ENCODE measurements around the gene ABL2. TPM values are rescaled to one million over a fixed set of nuclear protein-coding genes. Genes with fewer than 3 reads are reported as not detected.
"Not testable (repeated sequence)": the region's sequence is repeated elsewhere in the genome, so short reads cannot be mapped to it uniquely, and the experiment has no call there.

Gene ABL2
- total RNA-seq, 1 donor from 2014 or later: 8.9 TPM

DNA sequence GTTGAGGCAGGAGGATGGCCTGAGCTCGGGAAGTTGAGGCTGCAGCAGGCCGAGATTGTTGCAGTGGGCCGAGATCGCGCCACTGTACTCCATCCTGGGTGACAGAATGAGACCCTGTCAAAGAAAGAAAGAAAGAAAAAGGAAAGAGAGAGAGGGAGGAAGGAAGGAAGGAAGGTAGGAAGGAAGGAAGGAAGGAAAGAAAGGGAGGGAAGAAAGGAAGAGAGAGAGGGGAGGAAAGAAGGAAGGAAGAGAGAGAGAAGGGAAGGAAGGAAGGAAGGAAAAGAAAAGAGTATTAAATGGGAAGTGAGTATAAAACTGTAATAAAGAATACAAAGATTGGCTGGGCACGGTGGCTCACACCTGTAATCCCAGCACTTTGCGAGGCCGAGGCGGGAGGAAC, 18.4 kb upstream of the ABL2 start:
- Histone ChIP-seq H3K27me3 (ENCODE audit: control insufficient read depth in 3 of 3, insufficient read depth in 3 of 3, low read length in 3 of 3) (no peaks in the 10 kb centered on the region), H3K4me3 (ENCODE audit: low read length in 3 of 3) (no peak overlapping the region), H3K27ac (ENCODE audit: low read depth, low read length) (no peak overlapping the region), H3K9ac (ENCODE audit: low read depth in 1 of 3, low read length in 3 of 3) (no peak overlapping the region), H3K9me3 (ENCODE audit: control insufficient read depth in 3 of 3, low read length in 3 of 3) (no peaks in the 10 kb centered on the region), H3K36me3 (ENCODE audit: control insufficient read depth in 3 of 3, insufficient read depth in 3 of 3, low read length in 3 of 3) (no peaks in the 10 kb centered on the region), H3K4me1 (ENCODE audit: control insufficient read depth in 3 of 3, insufficient read depth in 3 of 3, low read length in 3 of 3) (no peaks in the 10 kb centered on the region)

DNA sequence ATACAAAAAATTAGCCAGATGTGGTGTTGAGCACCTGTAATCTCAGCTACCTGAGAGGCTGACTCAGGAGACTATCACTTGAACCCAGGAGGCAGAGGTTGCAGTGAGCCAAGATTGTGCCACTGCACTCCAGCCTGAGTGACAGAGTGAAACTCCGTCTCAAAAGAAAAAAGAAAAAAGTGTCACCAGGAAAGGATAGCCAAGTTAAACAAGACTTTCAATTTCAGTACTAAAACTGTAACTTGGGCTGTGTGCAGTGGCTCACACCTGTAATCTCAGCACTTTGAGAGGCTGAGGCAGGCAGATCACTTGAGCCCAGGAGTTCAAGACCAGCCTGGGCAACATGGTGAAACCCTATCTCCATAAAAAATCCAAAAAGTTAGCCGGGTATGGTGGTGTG, 15.9 kb upstream of the ABL2 start:
- not testable (repeated sequence) for H3K36me3 ChIP-seq (ENCODE audit: control insufficient read depth in 3 of 3, insufficient read depth in 3 of 3, low read length in 3 of 3); H3K27me3 ChIP-seq (ENCODE audit: control insufficient read depth in 3 of 3, insufficient read depth in 3 of 3, low read length in 3 of 3); H3K9me3 ChIP-seq (ENCODE audit: control insufficient read depth in 3 of 3, low read length in 3 of 3); H3K27ac ChIP-seq (ENCODE audit: low read depth, low read length); H3K4me3 ChIP-seq (ENCODE audit: low read length in 3 of 3); H3K4me1 ChIP-seq (ENCODE audit: control insufficient read depth in 3 of 3, insufficient read depth in 3 of 3, low read length in 3 of 3); H3K9ac ChIP-seq (ENCODE audit: low read depth in 1 of 3, low read length in 3 of 3)

DNA sequence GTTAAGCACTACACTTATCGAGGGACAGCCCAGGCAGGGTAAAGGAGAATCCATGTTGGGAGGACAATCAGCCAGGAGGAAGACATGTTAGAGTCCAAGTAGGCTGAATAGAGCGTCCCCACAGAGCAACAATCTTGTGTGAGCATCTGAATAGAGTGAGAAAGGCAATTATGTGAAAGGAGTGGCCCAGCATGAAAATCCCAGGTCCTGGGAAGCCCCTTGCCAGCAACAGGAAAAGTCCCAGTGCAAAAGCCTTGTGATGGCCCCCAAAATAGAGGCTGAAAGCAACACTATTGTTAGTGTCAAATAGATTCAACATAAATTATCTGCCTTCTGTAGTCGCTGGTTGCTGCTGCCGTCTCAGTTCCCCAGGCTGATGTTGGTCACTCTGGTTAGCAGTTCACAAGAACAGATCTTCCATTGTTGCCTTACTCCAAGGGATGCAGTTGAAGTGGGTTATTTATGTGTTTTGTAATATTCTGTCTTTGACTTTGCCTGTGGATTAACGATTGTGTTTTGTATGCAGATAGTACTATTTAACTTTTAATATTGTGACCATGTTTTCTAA, 12.1 kb upstream of the ABL2 start:
- Histone ChIP-seq H3K9ac (ENCODE audit: low read depth in 1 of 3, low read length in 3 of 3) (no peak overlapping the region), H3K4me3 (ENCODE audit: low read length in 3 of 3) (no peak overlapping the region), H3K27ac (ENCODE audit: low read depth, low read length) (no peak overlapping the region), H3K4me1 (ENCODE audit: control insufficient read depth in 3 of 3, insufficient read depth in 3 of 3, low read length in 3 of 3) (no peaks in the 10 kb centered on the region), H3K27me3 (ENCODE audit: control insufficient read depth in 3 of 3, insufficient read depth in 3 of 3, low read length in 3 of 3) (no peaks in the 10 kb centered on the region), H3K36me3 (ENCODE audit: control insufficient read depth in 3 of 3, insufficient read depth in 3 of 3, low read length in 3 of 3) (no peaks in the 10 kb centered on the region), H3K9me3 (ENCODE audit: control insufficient read depth in 3 of 3, low read length in 3 of 3) (no peaks in the 10 kb centered on the region)

DNA sequence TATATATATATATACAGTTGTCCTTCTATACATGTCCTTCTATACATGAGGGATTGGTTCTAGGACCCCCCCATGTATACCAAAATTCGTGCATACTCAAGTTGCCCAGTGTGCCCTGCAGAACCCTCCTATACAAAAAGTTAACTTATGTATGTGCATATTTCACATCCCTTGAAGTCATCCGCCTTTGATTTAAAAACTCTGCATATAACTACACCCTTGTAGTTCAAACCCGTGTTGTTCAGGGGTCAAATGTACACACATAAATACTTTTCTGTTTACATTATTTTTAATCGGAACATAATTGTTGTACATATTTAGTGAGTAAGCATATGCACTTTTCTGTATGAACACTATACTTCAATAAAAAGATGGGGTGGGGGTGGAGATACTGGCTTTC, 7.7 kb upstream of the ABL2 start:
- H3K9me3 ChIP-seq (ENCODE audit: control insufficient read depth in 3 of 3, low read length in 3 of 3): no peaks in the 10 kb centered on the region

DNA sequence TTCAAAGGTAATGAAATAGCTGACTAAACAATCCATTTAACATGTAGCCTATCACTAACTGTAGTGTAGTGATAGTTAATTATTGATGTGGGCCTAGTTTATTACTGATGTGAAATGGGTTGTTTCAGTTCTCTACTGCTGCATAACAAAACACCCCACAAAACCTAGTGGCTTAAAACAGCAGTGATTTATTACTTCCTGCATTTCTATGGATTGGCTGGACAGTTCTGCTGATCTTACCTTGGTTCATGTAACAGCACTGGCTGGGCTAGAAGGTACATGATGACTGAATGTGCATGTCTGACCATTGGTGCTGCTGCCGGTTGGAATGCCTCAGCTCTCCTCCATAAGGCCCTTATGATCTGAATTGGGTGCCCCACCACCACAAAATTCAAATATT, 5.4 kb upstream of the ABL2 start:
- no peaks in the 10 kb centered on the region for H3K36me3 ChIP-seq (ENCODE audit: control insufficient read depth in 3 of 3, insufficient read depth in 3 of 3, low read length in 3 of 3)
- no peak overlapping the region for H3K9ac ChIP-seq (ENCODE audit: low read depth in 1 of 3, low read length in 3 of 3)
- no peaks in the 10 kb centered on the region for H3K27me3 ChIP-seq (ENCODE audit: control insufficient read depth in 3 of 3, insufficient read depth in 3 of 3, low read length in 3 of 3)
- H3K27ac ChIP-seq (ENCODE audit: low read depth, low read length): no peak overlapping the region
- H3K4me1 ChIP-seq (ENCODE audit: control insufficient read depth in 3 of 3, insufficient read depth in 3 of 3, low read length in 3 of 3): peaks cover 0 to 6% (median 4%) of the 10 kb centered on the region in 3 donors
- H3K9me3 ChIP-seq (ENCODE audit: control insufficient read depth in 3 of 3, low read length in 3 of 3): no peaks in the 10 kb centered on the region
- no peak overlapping the region for H3K4me3 ChIP-seq (ENCODE audit: low read length in 3 of 3)

More for the DNA sequence above, 7.7 kb upstream of the ABL2 start:
- H3K9ac ChIP-seq (ENCODE audit: low read depth in 1 of 3, low read length in 3 of 3): no peak overlapping the region
- no peak overlapping the region for H3K27ac ChIP-seq (ENCODE audit: low read depth, low read length)
- no peaks in the 10 kb centered on the region for H3K27me3 ChIP-seq (ENCODE audit: control insufficient read depth in 3 of 3, insufficient read depth in 3 of 3, low read length in 3 of 3)
- no peaks in the 10 kb centered on the region for H3K36me3 ChIP-seq (ENCODE audit: control insufficient read depth in 3 of 3, insufficient read depth in 3 of 3, low read length in 3 of 3)
- no peak overlapping the region for H3K4me3 ChIP-seq (ENCODE audit: low read length in 3 of 3)
- H3K4me1 ChIP-seq (ENCODE audit: control insufficient read depth in 3 of 3, insufficient read depth in 3 of 3, low read length in 3 of 3): no peaks in the 10 kb centered on the region

DNA sequence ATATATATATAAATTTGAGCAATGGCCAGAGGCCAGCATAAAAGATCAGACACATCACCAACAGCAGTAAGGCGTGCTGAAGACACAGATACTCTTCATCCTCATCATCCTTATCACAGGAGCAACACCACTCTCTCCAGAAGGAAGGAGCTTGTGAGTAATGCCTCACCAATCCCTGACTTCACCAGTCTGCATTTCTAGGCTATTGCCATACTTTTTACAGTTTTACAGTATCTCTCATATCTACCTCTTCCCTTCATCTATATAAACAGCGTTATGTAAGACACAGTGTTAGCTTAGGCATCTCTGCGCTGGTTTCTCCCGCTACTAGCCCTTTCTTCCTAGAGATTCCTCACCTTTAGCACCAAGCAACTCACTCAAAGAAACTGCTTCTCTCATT, 2.4 kb upstream of the ABL2 start:
- H3K27me3 ChIP-seq (ENCODE audit: control insufficient read depth in 3 of 3, insufficient read depth in 3 of 3, low read length in 3 of 3): no peaks in the 10 kb centered on the region
- H3K4me3 ChIP-seq (ENCODE audit: low read length in 3 of 3): no peak overlapping the region
- no peaks in the 10 kb centered on the region for H3K9me3 ChIP-seq (ENCODE audit: control insufficient read depth in 3 of 3, low read length in 3 of 3)
- H3K9ac ChIP-seq (ENCODE audit: low read depth in 1 of 3, low read length in 3 of 3): no peak overlapping the region
- no peak overlapping the region for H3K27ac ChIP-seq (ENCODE audit: low read depth, low read length)
- peaks cover 3 to 16% (median 10%) of the 10 kb centered on the region in 3 donors for H3K4me1 ChIP-seq (ENCODE audit: control insufficient read depth in 3 of 3, insufficient read depth in 3 of 3, low read length in 3 of 3)
- H3K36me3 ChIP-seq (ENCODE audit: control insufficient read depth in 3 of 3, insufficient read depth in 3 of 3, low read length in 3 of 3): no peaks in the 10 kb centered on the region

DNA sequence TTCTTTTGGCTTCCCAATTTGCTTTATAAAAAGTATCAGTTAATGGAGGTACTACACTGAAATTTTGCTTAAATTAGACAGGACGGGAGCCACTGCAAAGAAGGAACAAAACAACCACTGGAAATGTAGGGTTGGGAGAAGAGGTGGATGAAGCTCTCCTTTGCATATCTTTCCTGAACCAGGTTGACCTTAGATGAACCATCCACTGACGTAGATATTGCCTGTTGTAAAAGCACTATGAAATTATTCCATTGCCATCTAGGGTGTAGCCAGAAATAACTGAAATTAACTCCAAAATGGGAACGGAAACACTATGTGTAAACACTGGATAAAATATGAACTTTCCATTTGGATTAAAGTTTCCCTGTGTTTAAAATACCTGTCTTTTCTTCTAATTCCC, 1.2 kb upstream of the ABL2 start:
- H3K27me3 ChIP-seq (ENCODE audit: control insufficient read depth in 3 of 3, insufficient read depth in 3 of 3, low read length in 3 of 3): no peaks in the 10 kb centered on the region
- H3K4me3 ChIP-seq (ENCODE audit: low read length in 3 of 3): no peak overlapping the region
- H3K36me3 ChIP-seq (ENCODE audit: control insufficient read depth in 3 of 3, insufficient read depth in 3 of 3, low read length in 3 of 3): no peaks in the 10 kb centered on the region
- H3K27ac ChIP-seq (ENCODE audit: low read depth, low read length): no peak overlapping the region
- no peak overlapping the region for H3K9ac ChIP-seq (ENCODE audit: low read depth in 1 of 3, low read length in 3 of 3)
- H3K4me1 ChIP-seq (ENCODE audit: control insufficient read depth in 3 of 3, insufficient read depth in 3 of 3, low read length in 3 of 3): peaks cover 3 to 16% (median 10%) of the 10 kb centered on the region in 3 donors
- H3K9me3 ChIP-seq (ENCODE audit: control insufficient read depth in 3 of 3, low read length in 3 of 3): no peaks in the 10 kb centered on the region

DNA sequence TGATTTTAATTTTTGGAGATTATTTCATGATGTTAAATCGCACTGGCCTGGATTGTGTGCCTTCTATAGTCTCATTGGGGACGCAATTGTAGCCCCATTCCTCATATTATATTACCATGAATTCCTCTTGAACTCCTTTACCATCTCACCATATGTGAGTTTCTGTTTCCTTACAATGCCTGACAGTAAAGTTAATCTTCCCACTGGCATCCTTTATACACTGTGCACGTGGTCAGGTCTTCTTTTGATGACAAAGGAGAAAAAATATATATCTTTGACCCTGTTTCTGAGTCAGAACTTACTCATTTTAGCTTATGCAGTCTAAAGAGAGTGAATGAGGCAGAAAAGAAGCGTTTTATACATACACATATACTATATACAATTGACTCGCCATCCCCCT, 774 bp upstream of the ABL2 start:
- Histone ChIP-seq H3K36me3 (ENCODE audit: control insufficient read depth in 3 of 3, insufficient read depth in 3 of 3, low read length in 3 of 3) (no peaks in the 10 kb centered on the region), H3K4me1 (ENCODE audit: control insufficient read depth in 3 of 3, insufficient read depth in 3 of 3, low read length in 3 of 3) (peaks cover 3 to 16% (median 10%) of the 10 kb centered on the region in 3 donors), H3K27ac (ENCODE audit: low read depth, low read length) (peak overlapping the region; percentile 65), H3K4me3 (ENCODE audit: low read length in 3 of 3) (peak overlapping the region in 2 of 3 donors; percentile 79 to 85), H3K27me3 (ENCODE audit: control insufficient read depth in 3 of 3, insufficient read depth in 3 of 3, low read length in 3 of 3) (no peaks in the 10 kb centered on the region), H3K9ac (ENCODE audit: low read depth in 1 of 3, low read length in 3 of 3) (peak overlapping the region; percentile 81 to 87 (median 85)), H3K9me3 (ENCODE audit: control insufficient read depth in 3 of 3, low read length in 3 of 3) (no peaks in the 10 kb centered on the region)

DNA sequence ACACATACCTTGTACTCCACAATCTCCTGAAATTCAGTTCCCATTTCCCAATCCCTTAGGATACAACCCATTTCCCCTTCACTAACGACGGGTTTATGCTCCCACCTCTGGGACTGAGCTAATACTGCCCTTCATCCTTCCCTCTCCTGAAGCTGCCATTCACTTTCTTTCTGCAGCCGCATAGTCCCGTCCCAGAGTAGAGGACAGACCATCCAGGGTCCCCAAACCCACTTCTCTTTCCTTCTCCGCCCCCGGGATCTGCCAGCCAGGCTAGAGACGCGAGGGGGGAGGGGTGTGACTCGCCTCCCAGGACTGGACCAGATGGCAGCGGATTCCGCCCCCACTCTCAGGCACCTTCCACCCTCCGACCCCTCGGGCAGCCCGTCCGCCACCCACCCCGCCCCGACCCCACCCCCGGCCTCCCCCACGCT, 679 bp downstream of the ABL2 start:
- peak overlapping the region; percentile 71 to 81 (median 80) for H3K4me3 ChIP-seq (ENCODE audit: low read length in 3 of 3)
- H3K9ac ChIP-seq (ENCODE audit: low read depth in 1 of 3, low read length in 3 of 3): peak overlapping the region; percentile 66 to 74 (median 70)
- no peaks in the 10 kb centered on the region for H3K36me3 ChIP-seq (ENCODE audit: control insufficient read depth in 3 of 3, insufficient read depth in 3 of 3, low read length in 3 of 3)
- H3K27me3 ChIP-seq (ENCODE audit: control insufficient read depth in 3 of 3, insufficient read depth in 3 of 3, low read length in 3 of 3): no peaks in the 10 kb centered on the region
- H3K4me1 ChIP-seq (ENCODE audit: control insufficient read depth in 3 of 3, insufficient read depth in 3 of 3, low read length in 3 of 3): peaks cover 3 to 16% (median 10%) of the 10 kb centered on the region in 3 donors
- no peak overlapping the region for H3K27ac ChIP-seq (ENCODE audit: low read depth, low read length)
- no peaks in the 10 kb centered on the region for H3K9me3 ChIP-seq (ENCODE audit: control insufficient read depth in 3 of 3, low read length in 3 of 3)

DNA sequence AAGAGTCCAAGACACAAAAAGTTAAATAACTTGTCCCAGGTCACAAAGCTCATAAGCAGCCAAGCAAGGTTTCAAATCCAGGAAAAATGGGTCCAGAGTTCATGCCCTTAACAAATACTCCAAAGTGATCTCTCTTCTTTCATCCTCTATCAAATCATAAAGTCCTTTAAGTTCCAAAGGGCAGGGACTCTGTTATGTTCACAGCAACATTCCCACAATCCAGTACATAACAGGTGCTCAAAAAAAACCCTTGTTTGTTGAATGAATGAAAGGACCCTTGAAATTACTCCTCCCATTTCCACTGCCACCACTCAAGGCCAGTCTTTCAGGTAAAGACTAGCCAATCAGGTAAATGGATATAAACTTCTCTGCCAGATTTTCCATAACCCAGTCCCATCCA, 2.7 kb downstream of the ABL2 start:
- no peak overlapping the region for H3K27ac ChIP-seq (ENCODE audit: low read depth, low read length)
- H3K27me3 ChIP-seq (ENCODE audit: control insufficient read depth in 3 of 3, insufficient read depth in 3 of 3, low read length in 3 of 3): no peaks in the 10 kb centered on the region
- no peak overlapping the region for H3K4me3 ChIP-seq (ENCODE audit: low read length in 3 of 3)
- H3K9ac ChIP-seq (ENCODE audit: low read depth in 1 of 3, low read length in 3 of 3): no peak overlapping the region
- H3K36me3 ChIP-seq (ENCODE audit: control insufficient read depth in 3 of 3, insufficient read depth in 3 of 3, low read length in 3 of 3): no peaks in the 10 kb centered on the region
- no peaks in the 10 kb centered on the region for H3K9me3 ChIP-seq (ENCODE audit: control insufficient read depth in 3 of 3, low read length in 3 of 3)
- peaks cover 3 to 16% (median 10%) of the 10 kb centered on the region in 3 donors for H3K4me1 ChIP-seq (ENCODE audit: control insufficient read depth in 3 of 3, insufficient read depth in 3 of 3, low read length in 3 of 3)
